Embryonic facial prominence (tissue), 1 donor: ENCODE measurements around the gene TREML1.
"Not testable (repeated sequence)": the region's sequence is repeated elsewhere in the genome, so short reads cannot be mapped to it uniquely, and the experiment has no call there.

ENCODE experiments used
- DNase-seq: peaks from one replicate; pipeline ENCODE4 v3.0.0-alpha.2; 2016; ENCODE audit errors: extremely low spot score

Gene TREML1

GRCh38 chr6:41153992-41154625 lies at the start of gene TREML1:
Gene TREML1 (minus strand): TSS chr6:41154347. CDS start chr6:41154288, 59 bp downstream.
- DNase-seq = no peak

- DNase-seq = no peak
Measured at GRCh38 chr6:41201764-41202173, 47.6 kb upstream of the TREML1 start.

GRCh38 chr6:41200901-41201763 lies 47.0 kb upstream of the TREML1 start, which contains the start of gene TREML2:
Gene TREML2 (minus strand): TSS chr6:41201149. CDS start chr6:41201008, 141 bp downstream.
- DNase-seq = no peak

- DNase-seq = no peak
Measured at GRCh38 chr6:41200296-41200900, 46.3 kb upstream of the TREML1 start.

GRCh38 chr6:41199552-41200246 lies 45.6 kb upstream of the TREML1 start:
- no peak for DNase-seq

- no peak for DNase-seq
Measured at GRCh38 chr6:41197234-41197633, 43.1 kb upstream of the TREML1 start.

GRCh38 chr6:41194386-41194785 lies 40.2 kb upstream of the TREML1 start:
- DNase-seq = no peak

GRCh38 chr6:41193884-41194283 lies 39.7 kb upstream of the TREML1 start:
- no peak for DNase-seq

GRCh38 chr6:41193171-41193734 lies 39.1 kb upstream of the TREML1 start:
- DNase-seq = no peak

- no peak for DNase-seq
Measured at GRCh38 chr6:41191569-41191968, 37.4 kb upstream of the TREML1 start.

- no peak for DNase-seq
Measured at GRCh38 chr6:41190791-41191190, 36.6 kb upstream of the TREML1 start.

GRCh38 chr6:41189967-41190366 lies 35.8 kb upstream of the TREML1 start:
- DNase-seq = no peak

- not testable (repeated sequence) for DNase-seq
Measured at GRCh38 chr6:41189046-41189445, 34.9 kb upstream of the TREML1 start.

GRCh38 chr6:41187924-41188886 lies 34.1 kb upstream of the TREML1 start:
- DNase-seq = no peak

- no peak for DNase-seq
Measured at GRCh38 chr6:41186031-41186562, 31.9 kb upstream of the TREML1 start.

- DNase-seq = no peak
Measured at GRCh38 chr6:41184761-41185160, 30.6 kb upstream of the TREML1 start.

- peak; percentile 31 for DNase-seq
Measured at GRCh38 chr6:41182069-41183034, 28.2 kb upstream of the TREML1 start.

- no peak for DNase-seq
Measured at GRCh38 chr6:41181566-41181965, 27.4 kb upstream of the TREML1 start.

GRCh38 chr6:41179163-41179562 lies 25.0 kb upstream of the TREML1 start:
- DNase-seq = no peak
